SK-N-SH treated with all-trans-retinoic acid at 6 μM for 48 hours (cell line): ENCODE measurements around the gene IRAK1BP1.

ENCODE experiments used
- GLIS3 ChIP-seq: fragments of 250-450 bp; sonication (Bioruptor Pico); IDR thresholded peaks from 2 replicates; pipeline ENCODE4 v1.5.0; 2020; ENCODE audit warnings: mild to moderate bottlenecking, moderate library complexity
- PATZ1 ChIP-seq: fragments of 250-450 bp; sonication (Bioruptor Pico); IDR thresholded peaks from 2 replicates; pipeline ENCODE4 v1.8.0; 2020; ENCODE audit warnings: mild to moderate bottlenecking, moderate library complexity, borderline replicate concordance
- POU6F1 ChIP-seq: fragments of 250-450 bp; sonication (Bioruptor Pico); IDR thresholded peaks from 2 replicates; pipeline ENCODE4 v1.8.0; 2021; ENCODE audit warnings: low read depth, mild to moderate bottlenecking, moderate library complexity, borderline replicate concordance
- SNAI2 ChIP-seq: fragments of 250-450 bp; sonication (Bioruptor Pico); IDR thresholded peaks from 2 replicates; pipeline ENCODE4 v1.5.0; 2020; ENCODE audit warnings: mild to moderate bottlenecking, moderate library complexity
- ZNF70 ChIP-seq: fragments of 450-650 bp; formaldehyde crosslinking; IDR thresholded peaks from 2 replicates; pipeline ENCODE4 v1.5.0; 2020; ENCODE audit warnings: mild to moderate bottlenecking, moderate library complexity

- TF ChIP-seq PATZ1 (CRISPR knock-in tag): no peak
- no peak for TF ChIP-seq ZNF70 (CRISPR knock-in tag)
- no peak for TF ChIP-seq POU6F1 (CRISPR knock-in tag)
- no peak for TF ChIP-seq GLIS3 (CRISPR knock-in tag)
- TF ChIP-seq SNAI2: no peak
Measured at GRCh38 chr6:78910591-78911171, 43.3 kb downstream of the IRAK1BP1 start.
